ENCODE results near the gene ITIH2.
"Not testable (repeated sequence)": the region's sequence is repeated elsewhere in the genome, so short reads cannot be mapped to it uniquely, and the experiment has no call there.

ITIH2 gene

GRCh38 chr10:7748637-7749036 lies 45.5 kb downstream of the ITIH2 start:
- peak; percentile 31 for DNase-seq (ENCODE audit: low read depth)

DNA sequence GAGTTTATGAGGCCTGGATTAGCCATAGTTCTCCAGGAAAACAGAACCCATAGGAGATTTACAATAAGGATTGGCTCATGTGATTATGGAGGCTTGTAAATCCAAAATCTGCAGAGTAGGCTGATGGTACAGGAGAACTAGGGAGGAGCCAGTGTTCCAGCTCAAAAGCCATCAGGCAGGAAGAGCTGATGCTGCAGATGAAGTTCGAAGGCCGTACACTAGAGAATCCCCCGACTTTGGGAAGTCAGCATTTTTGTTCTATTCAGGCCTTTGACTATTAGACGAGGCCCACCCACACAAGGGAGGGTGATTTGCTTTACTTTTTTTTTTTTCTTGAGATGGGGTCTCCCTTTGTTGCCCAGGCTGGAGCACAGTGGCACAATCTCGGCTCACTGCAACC lies 47.1 kb downstream of the ITIH2 start:
- no peak for DNase-seq (ENCODE audit: low read depth)

DNA sequence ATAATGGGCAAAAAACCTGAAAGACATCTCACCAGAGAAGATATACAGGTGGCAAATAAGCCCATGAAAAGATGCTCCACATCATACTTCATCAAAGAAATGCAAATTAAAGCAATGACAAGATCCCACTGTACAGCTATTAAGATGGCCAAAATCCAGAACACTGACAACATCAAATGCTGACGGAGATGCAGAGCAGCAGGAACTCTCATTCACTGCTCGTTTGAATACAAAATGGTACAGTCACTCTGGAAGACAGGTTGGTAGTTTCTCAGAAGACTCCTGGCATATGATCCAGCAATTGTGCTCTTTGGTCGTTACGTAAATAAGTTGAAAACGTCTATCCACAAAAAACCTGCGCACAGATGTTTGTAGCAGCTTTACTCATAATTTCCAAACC lies 49.1 kb downstream of the ITIH2 start:
- no peak for DNase-seq (ENCODE audit: low read depth)

GRCh38 chr10:7755103-7755502 lies 52.0 kb downstream of the ITIH2 start:
- no peak for DNase-seq (ENCODE audit: low read depth)

- DNase-seq (ENCODE audit: low read depth) = peak; percentile 35
These were observed 53.4 kb downstream of the ITIH2 start for GRCh38 chr10:7756360-7756992.

- no peak for DNase-seq (ENCODE audit: low read depth)
These were observed 60.8 kb downstream of the ITIH2 start for GRCh38 chr10:7763929-7764328.

GRCh38 chr10:7766241-7766640 lies 63.1 kb downstream of the ITIH2 start:
- DNase-seq (ENCODE audit: low read depth) = no peak

DNA sequence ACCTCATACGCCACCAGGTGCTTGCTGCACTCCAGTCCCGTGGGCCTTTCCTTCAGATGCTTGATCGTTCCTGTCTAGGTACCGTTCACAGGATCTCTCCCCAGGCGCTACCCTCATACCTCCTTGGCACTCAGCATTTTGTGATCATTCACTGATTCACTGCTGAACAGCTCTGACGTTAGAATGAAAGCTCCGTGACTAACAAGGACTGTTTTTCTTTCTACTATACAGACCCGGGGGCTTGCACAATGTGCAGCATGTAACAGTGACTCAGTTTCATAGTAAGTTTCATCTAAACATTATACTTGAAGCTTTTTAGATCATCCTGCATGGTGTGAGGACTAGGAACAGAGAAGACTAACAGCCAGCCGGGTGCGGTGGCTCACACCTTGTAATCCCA lies 64.1 kb downstream of the ITIH2 start:
- peak; percentile 97 for DNase-seq (ENCODE audit: low read depth)

DNA sequence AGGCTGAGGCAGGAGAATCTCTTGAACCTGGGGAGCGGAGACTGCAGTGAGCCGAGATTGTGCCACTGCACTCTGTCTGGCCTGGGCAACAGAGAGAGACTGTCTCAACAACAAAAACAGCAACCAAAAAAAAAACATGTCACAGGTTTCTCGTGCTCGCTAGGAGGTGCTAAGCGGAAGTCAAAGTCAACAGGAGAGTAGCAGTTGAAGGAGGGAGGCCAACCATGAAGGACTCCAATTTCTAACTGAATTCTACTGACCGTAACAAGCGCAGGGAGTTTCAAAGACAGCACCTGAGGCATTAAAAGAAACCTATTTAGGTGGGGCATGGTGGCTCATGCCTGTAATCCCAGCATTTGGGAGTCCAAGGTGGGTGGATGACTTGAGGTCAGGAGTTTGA lies 65.3 kb downstream of the ITIH2 start:
- no peak for DNase-seq (ENCODE audit: low read depth)

GRCh38 chr10:7773845-7774801 lies 71.0 kb downstream of the ITIH2 start:
- no peak for DNase-seq (ENCODE audit: low read depth)

- no peak for DNase-seq (ENCODE audit: low read depth)
These were observed 73.7 kb downstream of the ITIH2 start for GRCh38 chr10:7776777-7777176.

DNA sequence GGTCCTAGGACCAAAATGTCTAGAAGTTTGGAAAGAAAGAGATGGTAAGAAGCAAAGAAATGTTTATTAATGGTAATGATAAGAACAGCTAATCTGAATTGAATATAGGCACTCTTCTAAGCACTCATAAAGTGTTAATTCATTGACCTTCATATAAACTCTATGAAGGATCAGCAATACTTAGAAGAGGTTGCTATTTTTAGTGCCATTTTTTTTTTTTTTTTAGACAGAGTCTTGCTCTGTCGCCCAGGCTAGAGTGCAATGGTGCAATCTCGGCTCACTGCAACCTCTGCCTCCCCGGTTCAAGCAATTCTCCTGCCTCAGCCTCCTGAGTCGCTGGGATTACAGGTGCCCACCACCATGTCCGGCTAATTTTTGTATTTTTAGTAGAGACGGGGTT lies 79.1 kb downstream of the ITIH2 start:
- DNase-seq (ENCODE audit: low read depth) = not testable (repeated sequence)

DNA sequence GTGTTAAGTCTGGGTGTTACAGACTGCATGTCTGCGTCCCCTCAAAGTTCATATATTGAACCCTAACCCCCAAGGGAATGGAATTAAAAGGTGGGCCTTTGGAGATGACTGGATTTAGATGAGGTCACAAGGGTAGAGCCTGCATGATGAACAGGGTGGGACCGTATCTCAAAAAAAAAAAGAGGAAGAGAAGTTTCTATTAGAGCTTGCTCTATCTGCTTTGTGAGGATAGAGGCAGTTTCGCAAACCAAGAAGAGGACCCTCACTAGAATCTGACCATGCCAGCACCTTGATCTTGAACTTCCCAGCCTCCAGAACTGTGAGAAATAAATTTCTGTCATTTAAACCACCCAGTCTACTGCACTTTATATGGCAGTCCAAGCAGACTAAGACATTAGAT lies 83.3 kb downstream of the ITIH2 start:
- no peak for DNase-seq (ENCODE audit: low read depth)

DNA sequence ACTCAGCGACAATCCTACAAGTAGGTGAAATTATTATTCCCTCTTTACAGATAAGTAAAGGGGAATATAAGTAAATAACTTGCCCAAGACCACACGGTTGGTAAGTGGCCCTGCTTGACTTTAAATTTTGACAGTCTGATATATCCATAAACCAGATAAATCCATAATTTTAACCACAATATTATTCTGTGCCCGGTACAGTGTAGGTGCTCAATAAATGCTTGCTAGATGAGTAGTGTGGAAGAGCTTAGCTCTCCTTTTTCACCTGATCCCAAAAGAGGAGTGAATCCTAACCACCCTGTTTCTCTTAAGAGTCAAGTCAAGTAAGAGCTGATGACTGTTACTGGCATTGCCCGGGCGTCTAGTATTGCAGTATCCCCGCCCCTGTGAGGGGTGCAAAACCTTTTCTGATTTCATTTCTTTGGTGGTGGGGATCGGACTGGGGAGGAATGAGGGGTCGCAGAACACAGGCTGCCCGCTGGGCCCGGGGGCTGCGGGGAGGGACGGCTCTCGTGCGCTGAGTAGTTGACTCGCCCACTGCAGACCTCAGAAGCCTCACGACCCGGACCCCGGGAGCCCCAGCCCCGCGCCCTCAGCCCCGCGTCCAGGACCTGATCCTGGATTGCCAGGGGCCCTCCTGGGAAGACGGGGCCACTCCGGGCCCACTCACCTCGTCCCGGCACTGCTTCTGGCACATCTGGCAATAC lies 84.2 kb downstream of the ITIH2 start:
- peak; percentile 40 for DNase-seq (ENCODE audit: low read depth)

- DNase-seq (ENCODE audit: low read depth) = peak; percentile 95
These were observed 84.9 kb downstream of the ITIH2 start, which contains the start of the genes ATP5F1C and KIN for GRCh38 chr10:7787857-7788638. Gene ATP5F1C (plus strand): TSS chr10:7788177. CDS start chr10:7788208, 31 bp downstream. Gene KIN (minus strand): TSS chr10:7787993. CDS start chr10:7787933, 60 bp downstream.

DNA sequence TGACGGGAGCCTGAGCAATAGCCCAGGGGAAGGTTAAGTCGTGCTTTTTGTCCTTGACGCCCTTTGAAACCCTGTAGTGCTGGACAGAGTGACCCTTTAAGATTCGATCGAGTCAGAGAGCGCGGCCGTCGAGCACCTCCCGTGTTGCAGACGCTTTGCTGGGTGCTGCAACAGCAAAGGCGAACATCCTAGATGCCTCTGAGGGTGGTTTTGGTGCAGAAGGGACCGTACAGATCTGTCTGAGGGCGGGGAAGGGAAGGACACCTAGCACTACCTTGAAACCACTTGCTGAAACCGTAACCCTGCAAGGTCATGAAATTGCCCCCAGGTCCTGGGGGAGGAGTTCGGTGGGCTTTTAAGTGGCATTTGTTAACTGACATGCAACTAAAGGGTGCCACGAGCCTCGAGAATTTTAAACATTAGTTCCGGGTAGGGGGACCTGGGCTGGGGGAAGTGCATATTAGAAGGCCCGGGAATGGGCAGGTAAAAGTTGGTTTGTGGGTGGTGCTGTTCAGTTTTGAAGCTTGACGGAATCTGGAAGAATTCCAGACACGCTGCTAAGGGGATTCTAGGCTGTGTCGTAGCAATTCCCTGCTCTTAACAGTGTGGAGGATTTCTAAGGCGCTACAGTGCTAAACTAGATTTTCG lies 85.6 kb downstream of the ITIH2 start:
- peak; percentile 40 for DNase-seq (ENCODE audit: low read depth)

- peak; percentile 29 for DNase-seq (ENCODE audit: low read depth)
These were observed 86.3 kb downstream of the ITIH2 start for GRCh38 chr10:7789390-7789789.

DNA sequence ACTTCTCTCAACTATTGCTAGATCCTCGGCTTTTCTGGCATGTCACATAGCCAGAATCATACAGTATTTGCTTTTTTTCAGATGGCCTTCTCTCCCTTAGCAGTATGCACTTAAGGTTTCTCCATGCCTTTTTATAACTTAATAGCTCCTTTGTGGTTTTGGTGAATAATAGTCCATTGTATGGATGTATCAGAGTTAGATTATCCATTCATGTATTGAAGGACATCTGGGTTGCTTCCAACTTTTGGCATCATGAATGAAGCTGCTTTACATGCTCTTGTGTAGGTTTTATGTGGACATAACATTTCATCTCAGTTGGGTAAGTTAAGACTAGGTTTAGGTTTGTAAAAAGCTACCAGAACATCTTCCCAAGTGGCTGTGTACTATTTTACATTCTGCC lies 89.4 kb downstream of the ITIH2 start:
- no peak for DNase-seq (ENCODE audit: low read depth)

GRCh38 chr10:7794251-7795026 lies 91.3 kb downstream of the ITIH2 start:
- peak; percentile 62 for DNase-seq (ENCODE audit: low read depth)

DNA sequence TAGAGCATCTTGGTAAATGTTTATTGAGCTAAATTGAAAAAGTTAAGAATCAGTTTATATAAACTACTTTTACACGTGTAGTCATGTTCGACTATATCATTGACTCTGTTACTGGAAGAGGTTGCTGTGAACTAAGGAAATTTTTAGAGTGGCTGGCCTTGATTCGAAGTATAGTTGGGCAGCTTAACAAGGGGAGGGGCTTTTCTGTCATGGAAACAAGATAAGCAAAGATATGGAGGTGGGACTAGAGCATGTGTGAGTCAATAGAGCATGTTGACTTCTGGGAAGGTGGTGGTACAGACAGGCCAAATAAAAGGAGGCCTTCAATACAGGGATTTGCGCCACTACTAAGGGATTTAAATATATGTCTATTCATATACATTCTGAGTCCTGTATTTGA lies 92.5 kb downstream of the ITIH2 start:
- peak; percentile 88 for DNase-seq (ENCODE audit: low read depth)

Data from iris pigment epithelial cell (primary cell).